Mucosa of stomach (tissue), 1 donor: ENCODE results near the gene TMEM117.
"Not testable (repeated sequence)": the region's sequence is repeated elsewhere in the genome, so short reads cannot be mapped to it uniquely, and the experiment has no call there.

Experiments
- H3K27me3 ChIP-seq: one replicate; pipeline ENCODE4 v1.7.0; 2013; ENCODE audit warnings: mild to moderate bottlenecking, low read length; ENCODE audit not compliant: control insufficient read depth, insufficient read depth
- H3K36me3 ChIP-seq: one replicate; pipeline ENCODE4 v1.7.0; 2013; ENCODE audit warnings: low read length; ENCODE audit not compliant: control insufficient read depth, insufficient read depth
- H3K4me1 ChIP-seq: one replicate; pipeline ENCODE4 v1.7.0; 2013; ENCODE audit warnings: mild to moderate bottlenecking, low read length; ENCODE audit not compliant: control insufficient read depth, insufficient read depth
- H3K4me3 ChIP-seq: one replicate; pipeline ENCODE4 v1.7.0; 2013; ENCODE audit warnings: low read length
- H3K9ac ChIP-seq: one replicate; pipeline ENCODE4 v1.7.0; 2013; ENCODE audit warnings: mild to moderate bottlenecking, low read length, moderate library complexity
- H3K9me3 ChIP-seq: one replicate; pipeline ENCODE4 v1.7.0; 2013; ENCODE audit warnings: mild to moderate bottlenecking, low read length, moderate library complexity; ENCODE audit not compliant: control insufficient read depth
- donor health status: Pancreatic carcinoma.

Gene TMEM117

DNA sequence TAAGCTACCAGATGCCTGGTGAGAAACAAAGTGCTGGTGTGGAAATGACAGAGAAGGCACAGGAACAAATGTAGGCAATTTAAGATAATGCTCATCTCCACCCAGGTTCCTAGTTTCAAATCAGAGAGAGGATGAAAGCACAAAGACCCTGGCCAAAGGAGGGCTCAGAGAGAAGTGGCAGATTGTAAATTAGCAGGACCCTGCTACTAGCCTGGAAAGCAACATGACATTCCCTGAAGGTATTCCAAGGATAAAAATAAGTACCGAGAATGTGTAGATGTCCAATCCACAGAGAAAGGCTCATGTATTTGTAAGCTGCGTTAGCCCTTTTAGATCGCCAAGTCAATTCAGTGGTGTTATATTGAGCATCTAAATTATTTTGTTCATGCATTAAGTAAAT, 324.0 kb downstream of the TMEM117 start:
- no peak overlapping the region for H3K4me3 ChIP-seq
- no peaks in the 10 kb centered on the region for H3K27me3 ChIP-seq
- no peaks in the 10 kb centered on the region for H3K36me3 ChIP-seq
- H3K4me1 ChIP-seq: no peaks in the 10 kb centered on the region
- H3K9ac ChIP-seq: no peak overlapping the region
- H3K9me3 ChIP-seq: no peaks in the 10 kb centered on the region

GRCh38 chr12:44162961-44163360, 327.1 kb downstream of the TMEM117 start:
- no peaks in the 10 kb centered on the region for H3K36me3 ChIP-seq
- H3K4me3 ChIP-seq: no peak overlapping the region
- H3K9ac ChIP-seq: no peak overlapping the region
- no peaks in the 10 kb centered on the region for H3K4me1 ChIP-seq
- H3K9me3 ChIP-seq: no peaks in the 10 kb centered on the region
- H3K27me3 ChIP-seq: no peaks in the 10 kb centered on the region

GRCh38 chr12:44174053-44174452, 338.2 kb downstream of the TMEM117 start:
- H3K9ac ChIP-seq: no peak overlapping the region
- H3K4me1 ChIP-seq: no peaks in the 10 kb centered on the region
- H3K36me3 ChIP-seq: no peaks in the 10 kb centered on the region
- no peaks in the 10 kb centered on the region for H3K9me3 ChIP-seq
- no peaks in the 10 kb centered on the region for H3K27me3 ChIP-seq
- no peak overlapping the region for H3K4me3 ChIP-seq

DNA sequence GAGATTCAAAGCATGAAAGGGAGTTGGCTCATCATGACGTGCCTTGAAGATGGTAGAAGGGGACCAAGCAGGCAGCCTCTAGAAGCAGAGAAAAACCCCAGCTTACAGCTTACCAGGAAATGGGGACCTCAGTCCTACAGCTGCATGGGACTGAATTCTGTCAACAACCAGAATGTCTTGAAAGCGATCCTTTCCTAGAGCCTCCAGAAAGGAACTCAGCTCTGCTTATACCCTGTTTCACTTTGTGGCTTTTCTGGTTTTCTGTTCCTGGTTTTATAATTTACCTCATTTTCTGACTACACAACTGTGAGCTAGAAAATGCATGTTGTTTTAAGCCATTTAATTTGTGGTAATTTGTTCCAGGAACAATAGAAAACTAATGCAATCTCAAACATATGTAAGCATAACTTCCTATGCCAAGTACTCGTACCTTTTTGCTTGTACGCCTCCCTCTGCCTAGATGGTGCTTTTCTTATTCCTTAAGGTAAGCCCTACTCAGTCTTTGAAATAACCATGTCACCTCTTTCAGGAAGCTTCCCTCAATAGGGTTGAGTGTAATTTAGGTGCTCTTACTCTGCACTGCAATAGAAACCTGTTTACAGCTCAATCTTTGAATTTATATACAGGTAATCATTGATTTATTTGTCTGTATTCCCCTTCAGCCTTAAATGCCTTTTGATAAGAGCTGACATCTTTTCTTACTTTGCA, 348.8 kb downstream of the TMEM117 start:
- Histone ChIP-seq H3K9ac (no peak overlapping the region), H3K36me3 (no peaks in the 10 kb centered on the region), H3K4me1 (no peaks in the 10 kb centered on the region), H3K9me3 (no peaks in the 10 kb centered on the region), H3K27me3 (no peaks in the 10 kb centered on the region), H3K4me3 (no peak overlapping the region)

GRCh38 chr12:44193281-44193680, 357.4 kb downstream of the TMEM117 start:
- Histone ChIP-seq H3K27me3 (no peaks in the 10 kb centered on the region), H3K9ac (no peak overlapping the region), H3K4me1 (no peaks in the 10 kb centered on the region), H3K4me3 (no peak overlapping the region), H3K9me3 (no peaks in the 10 kb centered on the region), H3K36me3 (no peaks in the 10 kb centered on the region)

DNA sequence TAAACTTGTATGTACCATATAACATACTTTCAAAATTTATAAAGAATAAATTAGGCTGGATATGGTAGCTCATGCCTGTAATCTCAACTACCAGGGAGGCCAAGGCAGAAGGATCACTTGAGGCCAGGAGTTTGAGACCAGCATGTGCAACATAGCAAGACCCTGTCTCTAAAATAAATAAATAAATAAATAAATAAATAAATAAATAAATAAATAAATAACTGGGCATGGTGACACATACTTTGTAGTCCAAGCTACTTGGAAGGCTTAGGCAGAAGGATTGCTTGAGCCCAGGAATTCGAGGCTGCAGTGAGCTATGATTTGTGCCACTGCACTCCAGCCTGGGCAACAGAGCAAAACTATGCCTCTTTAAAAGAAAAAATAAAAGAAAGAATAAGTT, 359.8 kb downstream of the TMEM117 start:
- H3K9me3 ChIP-seq, H3K27me3 ChIP-seq, H3K4me3 ChIP-seq, H3K36me3 ChIP-seq, H3K9ac ChIP-seq, H3K4me1 ChIP-seq: not testable (repeated sequence)

DNA sequence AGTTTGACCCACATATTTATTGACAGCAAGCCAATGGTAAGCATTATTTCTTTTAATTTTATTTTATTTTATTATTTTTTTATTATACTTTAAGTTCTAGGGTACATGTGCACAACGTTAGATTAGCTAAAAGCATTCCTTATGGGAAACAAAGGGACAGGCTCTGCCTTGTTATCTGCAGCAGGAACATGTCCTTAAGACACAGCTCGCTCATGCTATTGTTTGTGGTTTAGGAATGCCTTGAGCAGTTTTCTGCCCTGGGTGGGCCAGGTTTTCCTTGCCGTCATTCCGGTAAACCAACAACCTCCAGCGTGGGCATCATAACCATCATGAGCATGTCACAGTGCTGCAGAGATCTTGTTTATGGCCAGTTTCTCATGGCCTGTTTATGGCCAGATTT, 370.2 kb downstream of the TMEM117 start:
- Histone ChIP-seq H3K9ac (no peak overlapping the region), H3K9me3 (no peaks in the 10 kb centered on the region), H3K27me3 (no peaks in the 10 kb centered on the region), H3K36me3 (no peaks in the 10 kb centered on the region), H3K4me3 (no peak overlapping the region), H3K4me1 (no peaks in the 10 kb centered on the region)

- Histone ChIP-seq H3K36me3 (no peaks in the 10 kb centered on the region), H3K4me1 (peaks cover 4% of the 10 kb centered on the region), H3K9ac (no peak overlapping the region), H3K27me3 (no peaks in the 10 kb centered on the region), H3K4me3 (no peak overlapping the region), H3K9me3 (no peaks in the 10 kb centered on the region)
These were observed 381.4 kb downstream of the TMEM117 start for GRCh38 chr12:44217146-44217883.

GRCh38 chr12:44223736-44224135, 387.9 kb downstream of the TMEM117 start:
- Histone ChIP-seq H3K9me3 (no peaks in the 10 kb centered on the region), H3K4me1 (no peaks in the 10 kb centered on the region), H3K27me3 (no peaks in the 10 kb centered on the region), H3K36me3 (no peaks in the 10 kb centered on the region), H3K9ac (no peak overlapping the region), H3K4me3 (no peak overlapping the region)

DNA sequence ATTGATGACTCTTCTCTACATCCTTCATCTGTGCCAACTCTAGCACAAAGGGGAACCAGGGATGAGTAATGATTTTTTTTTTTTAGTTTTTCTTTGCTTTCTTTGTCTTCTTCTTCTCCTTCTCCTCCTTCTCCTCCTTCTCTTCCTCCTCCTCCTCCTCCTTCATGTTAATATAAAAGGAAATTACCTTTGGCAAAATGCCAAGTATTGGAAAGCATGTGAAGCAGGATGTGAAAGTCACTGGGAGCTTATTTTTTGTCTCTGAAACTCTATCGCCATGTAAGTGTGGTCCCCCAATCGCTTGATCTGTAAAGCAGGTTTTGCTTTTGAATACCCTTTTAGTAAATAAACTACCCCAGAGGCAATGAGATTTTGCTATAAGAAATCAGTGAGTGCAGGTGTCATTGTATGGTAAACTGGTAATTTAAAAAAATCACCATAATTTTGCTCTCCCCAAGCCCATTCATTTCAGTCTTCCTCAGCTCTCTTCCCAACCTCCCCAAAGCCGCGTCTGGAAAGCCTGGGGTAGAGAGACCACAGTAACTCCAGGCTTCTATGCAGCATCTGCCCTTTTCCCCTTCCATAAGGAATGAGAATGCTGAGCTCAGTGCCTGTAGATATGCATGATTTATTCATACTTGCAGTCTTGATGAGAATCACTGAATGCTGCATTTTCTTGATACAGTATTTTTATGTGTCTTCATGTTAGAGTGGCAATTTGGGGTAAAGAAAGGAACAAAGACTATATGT, 388.7 kb downstream of the TMEM117 start:
- no peaks in the 10 kb centered on the region for H3K4me1 ChIP-seq
- H3K9ac ChIP-seq: no peak overlapping the region
- H3K4me3 ChIP-seq: no peak overlapping the region
- H3K36me3 ChIP-seq: no peaks in the 10 kb centered on the region
- H3K27me3 ChIP-seq: no peaks in the 10 kb centered on the region
- H3K9me3 ChIP-seq: no peaks in the 10 kb centered on the region

DNA sequence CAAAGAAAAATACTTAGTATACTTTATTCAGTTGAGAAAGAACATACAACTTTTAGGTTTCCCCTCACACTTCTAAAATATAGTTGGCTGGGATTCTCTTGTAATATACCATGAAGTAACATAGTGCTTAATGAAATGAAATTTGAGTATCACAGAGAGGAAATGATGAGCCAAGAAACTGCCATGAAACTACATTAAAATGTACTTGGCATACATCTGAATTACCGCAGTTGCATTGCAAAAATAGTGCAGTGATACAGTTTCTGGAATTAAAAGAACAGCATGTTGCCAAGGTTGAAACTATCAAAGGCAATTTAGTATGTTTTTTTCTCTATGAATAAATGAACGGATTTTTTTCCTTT, 389.2 kb downstream of the TMEM117 start:
- H3K36me3 ChIP-seq: no peaks in the 10 kb centered on the region
- H3K27me3 ChIP-seq: no peaks in the 10 kb centered on the region
- H3K4me1 ChIP-seq: no peaks in the 10 kb centered on the region
- no peak overlapping the region for H3K9ac ChIP-seq
- H3K9me3 ChIP-seq: no peaks in the 10 kb centered on the region
- no peak overlapping the region for H3K4me3 ChIP-seq

- Histone ChIP-seq H3K36me3 (no peaks in the 10 kb centered on the region), H3K4me3 (no peak overlapping the region), H3K9me3 (no peaks in the 10 kb centered on the region), H3K27me3 (no peaks in the 10 kb centered on the region), H3K9ac (no peak overlapping the region), H3K4me1 (no peaks in the 10 kb centered on the region)
These were observed 391.7 kb downstream of the TMEM117 start for GRCh38 chr12:44227616-44228015.
